Duodenal mucosa (tissue), 2 donors: ENCODE data around the gene TVP23A.
"Not testable (repeated sequence)": the region's sequence is repeated elsewhere in the genome, so short reads cannot be mapped to it uniquely, and the experiment has no call there.

Source experiments
- H3K27ac ChIP-seq: one replicate; pipeline ENCODE4 v1.7.0; 2013; ENCODE audit warnings: low read depth, low read length
- H3K27me3 ChIP-seq, 2 donors: one replicate each; pipeline ENCODE4 v1.7.0; 2013; ENCODE audit warnings: low read length in 2 of 2, control low read depth in 1 of 2; ENCODE audit not compliant: insufficient read depth in 2 of 2, control insufficient read depth in 1 of 2
- H3K36me3 ChIP-seq, 2 donors: one replicate each; pipeline ENCODE4 v1.7.0; 2013; ENCODE audit warnings: low read length in 2 of 2, control low read depth in 1 of 2; ENCODE audit not compliant: insufficient read depth in 2 of 2, control insufficient read depth in 1 of 2
- H3K4me1 ChIP-seq, 2 donors: one replicate each; pipeline ENCODE4 v1.7.0; 2013; ENCODE audit warnings: low read length in 2 of 2, control low read depth in 1 of 2; ENCODE audit not compliant: insufficient read depth in 2 of 2, control insufficient read depth in 1 of 2
- H3K4me3 ChIP-seq, 2 donors: one replicate each; pipeline ENCODE4 v1.7.0; 2013; ENCODE audit warnings: low read length in 2 of 2, low read depth in 1 of 2
- H3K9ac ChIP-seq, 2 donors: one replicate each; pipeline ENCODE4 v1.7.0; 2013; ENCODE audit warnings: low read length in 2 of 2, low read depth in 1 of 2
- H3K9me3 ChIP-seq, 2 donors: one replicate each; pipeline ENCODE4 v1.7.0; 2013; ENCODE audit warnings: low read length in 2 of 2, control low read depth in 1 of 2; ENCODE audit not compliant: control insufficient read depth in 1 of 2

Gene TVP23A

DNA sequence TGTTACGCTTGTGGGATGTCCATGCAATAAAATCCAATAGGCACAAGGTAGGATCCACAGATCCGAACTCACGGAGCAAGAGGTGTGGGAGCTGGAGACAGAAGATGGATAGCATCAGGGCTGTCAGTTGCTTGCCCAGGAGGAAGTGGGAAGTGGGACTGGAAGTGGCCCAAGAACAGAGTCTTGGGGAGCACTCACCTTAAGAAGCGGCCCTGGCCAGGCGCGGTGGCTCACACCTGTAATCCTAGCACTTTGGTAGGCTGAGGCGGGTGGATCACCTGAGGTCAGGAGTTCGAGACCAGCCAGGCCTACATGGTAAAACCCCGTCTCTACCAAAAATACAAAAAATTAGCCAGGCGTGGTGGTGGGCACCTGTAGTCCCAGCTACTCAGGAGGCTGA, 77.3 kb downstream of the TVP23A start:
- H3K9ac ChIP-seq, H3K27me3 ChIP-seq, H3K27ac ChIP-seq, H3K9me3 ChIP-seq, H3K36me3 ChIP-seq, H3K4me3 ChIP-seq: not testable (repeated sequence)
- H3K4me1 ChIP-seq, result peaks cover 5 to 20% of the 10 kb centered on the region in 2 donors

- no peaks in the 10 kb centered on the region for H3K36me3 ChIP-seq
- H3K4me1 ChIP-seq, result peaks cover 5 to 20% of the 10 kb centered on the region in 2 donors
- no peak overlapping the region for H3K9ac ChIP-seq
- H3K27me3 ChIP-seq, result no peaks in the 10 kb centered on the region
- H3K9me3 ChIP-seq, result no peaks in the 10 kb centered on the region
- no peak overlapping the region for H3K27ac ChIP-seq
- H3K4me3 ChIP-seq, result no peak overlapping the region
Observed at GRCh38 chr16:10740845-10741208, 77.8 kb downstream of the TVP23A start.

- Histone ChIP-seq H3K27me3 (no peaks in the 10 kb centered on the region), H3K36me3 (no peaks in the 10 kb centered on the region), H3K27ac (no peak overlapping the region), H3K9me3 (no peaks in the 10 kb centered on the region), H3K4me1 (peaks cover 5 to 20% of the 10 kb centered on the region in 2 donors), H3K9ac (no peak overlapping the region), H3K4me3 (no peak overlapping the region)
Observed at GRCh38 chr16:10740000-10740844, 78.4 kb downstream of the TVP23A start.

DNA sequence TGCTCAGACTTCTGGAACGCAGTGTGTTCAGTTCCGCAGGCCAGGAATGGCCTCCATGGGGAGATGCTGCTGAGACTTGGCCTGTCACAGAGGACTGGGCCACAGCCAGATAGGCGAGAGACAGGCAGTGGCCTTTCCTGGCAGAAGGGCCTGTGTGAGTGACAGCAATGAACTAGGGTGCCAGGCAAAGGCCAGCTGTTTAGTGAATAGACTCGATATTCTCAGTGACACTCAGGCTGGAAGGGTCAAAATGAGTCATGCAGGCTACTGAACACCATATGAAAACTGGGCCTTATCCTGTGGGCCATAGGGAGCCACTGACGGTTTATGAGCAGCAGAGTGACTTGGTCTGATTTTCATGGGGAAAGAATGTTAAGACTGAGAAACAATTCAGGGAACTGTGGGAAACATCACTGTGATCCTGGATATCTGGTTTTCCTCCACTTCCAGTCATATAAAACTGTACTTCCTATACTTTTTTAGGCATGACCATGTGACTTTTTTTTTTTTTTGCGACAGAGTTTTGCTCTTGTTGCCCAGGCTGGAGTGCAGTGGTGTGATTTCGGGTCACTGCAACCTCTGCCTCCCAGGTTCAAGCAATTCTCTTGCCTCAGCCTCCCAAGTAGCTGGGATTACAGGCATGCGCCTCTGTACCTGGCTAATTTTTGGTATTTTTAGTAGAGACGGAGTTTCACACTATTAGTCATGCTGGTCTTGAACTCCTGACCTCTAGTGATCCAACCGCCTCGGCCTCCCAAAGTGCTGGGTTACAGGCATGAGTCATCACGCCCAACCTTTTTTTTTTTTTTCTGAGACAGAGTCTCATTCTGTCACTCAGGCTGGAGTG, 80.1 kb downstream of the TVP23A start:
- Histone ChIP-seq H3K27me3 (no peaks in the 10 kb centered on the region), H3K27ac (no peak overlapping the region), H3K36me3 (no peaks in the 10 kb centered on the region), H3K9me3 (no peaks in the 10 kb centered on the region), H3K4me3 (no peak overlapping the region), H3K9ac (no peak overlapping the region), H3K4me1 (peaks cover 5 to 12% of the 10 kb centered on the region in 2 donors)

DNA sequence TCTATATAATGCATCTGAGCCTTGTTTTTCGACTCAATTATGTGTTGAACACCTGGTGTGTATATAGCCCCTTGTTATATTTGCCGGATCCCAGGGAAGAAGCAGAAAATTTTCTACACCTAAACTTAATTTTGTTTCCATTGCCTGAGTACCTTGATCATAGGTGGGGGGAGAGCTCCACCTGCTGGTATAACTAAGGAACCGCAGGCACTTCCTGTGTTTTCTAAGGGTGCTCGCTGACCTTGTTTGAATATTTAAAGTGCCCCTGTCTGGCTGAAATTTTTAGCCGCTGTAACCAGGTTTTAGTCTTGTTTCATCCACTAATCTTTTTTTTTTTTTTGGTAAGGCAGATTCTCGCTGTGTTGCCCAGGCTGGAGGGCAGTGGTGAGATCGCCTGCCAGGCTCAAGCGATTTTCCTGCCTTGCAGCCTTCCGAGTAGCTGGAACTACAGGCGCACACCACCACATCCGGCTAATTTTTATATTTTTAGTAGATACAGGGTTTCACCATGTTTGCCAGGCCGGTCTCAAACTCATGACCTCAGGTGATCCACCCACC, 81.4 kb downstream of the TVP23A start:
- H3K27ac ChIP-seq, result no peak overlapping the region
- no peaks in the 10 kb centered on the region for H3K27me3 ChIP-seq
- peak overlapping the region; percentile 56 to 61 for H3K9ac ChIP-seq
- peak overlapping the region; percentile 44 to 59 for H3K4me3 ChIP-seq
- no peaks in the 10 kb centered on the region for H3K9me3 ChIP-seq
- H3K4me1 ChIP-seq, result peaks cover 0 to 12% of the 10 kb centered on the region in 2 donors
- no peaks in the 10 kb centered on the region for H3K36me3 ChIP-seq

- no peak overlapping the region for H3K4me3 ChIP-seq
- H3K27ac ChIP-seq, result no peak overlapping the region
- H3K4me1 ChIP-seq, result no peaks in the 10 kb centered on the region
- H3K36me3 ChIP-seq, result no peaks in the 10 kb centered on the region
- H3K27me3 ChIP-seq, result no peaks in the 10 kb centered on the region
- H3K9ac ChIP-seq, result no peak overlapping the region
- no peaks in the 10 kb centered on the region for H3K9me3 ChIP-seq
Observed at GRCh38 chr16:10731790-10732189, 86.8 kb downstream of the TVP23A start.

DNA sequence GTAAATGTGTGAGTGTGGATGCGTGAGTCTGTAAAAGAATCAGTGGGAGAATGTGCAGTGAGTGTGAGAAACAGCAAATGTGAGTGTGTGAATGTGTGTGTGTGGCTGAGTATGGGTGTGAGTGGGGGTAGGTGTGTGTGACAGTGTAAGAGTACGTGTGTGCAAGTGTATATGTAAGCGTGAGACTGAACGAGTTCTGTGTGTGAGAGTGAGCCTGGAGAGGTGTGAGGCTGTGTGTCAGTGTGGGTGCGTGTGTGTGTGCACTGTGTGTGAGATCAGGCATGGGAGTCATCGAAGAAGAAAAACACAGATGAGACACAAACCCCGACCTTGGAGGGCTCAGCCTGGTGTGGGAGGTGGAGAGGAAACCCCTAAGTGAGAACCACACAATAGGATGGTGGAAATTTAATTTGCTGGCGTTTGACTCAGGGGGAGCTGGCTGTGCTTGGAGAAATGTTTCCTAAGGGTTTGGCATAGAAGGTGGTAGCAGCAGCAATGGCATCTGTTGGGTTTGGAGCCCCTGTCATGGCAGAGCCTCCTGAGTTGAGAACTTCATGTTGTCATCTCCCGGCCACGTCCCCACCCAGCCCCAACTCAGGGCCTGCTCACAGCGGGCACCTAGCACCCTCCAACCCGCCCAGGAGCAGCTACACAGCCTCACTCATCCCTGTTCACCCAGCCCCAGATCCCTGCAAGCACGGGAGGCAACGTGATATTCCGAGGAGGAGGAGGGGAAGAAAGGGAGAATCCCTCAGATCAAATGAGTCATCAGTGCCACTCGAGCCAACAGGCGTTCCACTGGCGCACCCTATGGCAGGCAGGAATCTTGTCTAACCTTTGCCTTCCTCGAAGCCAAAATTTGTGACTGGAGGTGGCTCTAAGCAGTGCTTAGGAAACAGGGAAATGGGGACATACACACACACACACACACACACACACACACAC, 89.2 kb downstream of the TVP23A start:
- Histone ChIP-seq H3K9ac (no peak overlapping the region), H3K4me3 (no peak overlapping the region), H3K27me3 (no peaks in the 10 kb centered on the region), H3K27ac (no peak overlapping the region), H3K4me1 (no peaks in the 10 kb centered on the region), H3K36me3 (no peaks in the 10 kb centered on the region), H3K9me3 (no peaks in the 10 kb centered on the region)

- Histone ChIP-seq H3K4me1 (no peaks in the 10 kb centered on the region), H3K9ac (no peak overlapping the region), H3K9me3 (no peaks in the 10 kb centered on the region), H3K27me3 (no peaks in the 10 kb centered on the region), H3K36me3 (no peaks in the 10 kb centered on the region), H3K4me3 (no peak overlapping the region), H3K27ac (no peak overlapping the region)
Observed at GRCh38 chr16:10728003-10728887, 90.3 kb downstream of the TVP23A start.
